ENCODE results near the gene LASP1.
"Not testable (repeated sequence)": the region's sequence is repeated elsewhere in the genome, so short reads cannot be mapped to it uniquely, and the experiment has no call there.

Gene LASP1

DNA sequence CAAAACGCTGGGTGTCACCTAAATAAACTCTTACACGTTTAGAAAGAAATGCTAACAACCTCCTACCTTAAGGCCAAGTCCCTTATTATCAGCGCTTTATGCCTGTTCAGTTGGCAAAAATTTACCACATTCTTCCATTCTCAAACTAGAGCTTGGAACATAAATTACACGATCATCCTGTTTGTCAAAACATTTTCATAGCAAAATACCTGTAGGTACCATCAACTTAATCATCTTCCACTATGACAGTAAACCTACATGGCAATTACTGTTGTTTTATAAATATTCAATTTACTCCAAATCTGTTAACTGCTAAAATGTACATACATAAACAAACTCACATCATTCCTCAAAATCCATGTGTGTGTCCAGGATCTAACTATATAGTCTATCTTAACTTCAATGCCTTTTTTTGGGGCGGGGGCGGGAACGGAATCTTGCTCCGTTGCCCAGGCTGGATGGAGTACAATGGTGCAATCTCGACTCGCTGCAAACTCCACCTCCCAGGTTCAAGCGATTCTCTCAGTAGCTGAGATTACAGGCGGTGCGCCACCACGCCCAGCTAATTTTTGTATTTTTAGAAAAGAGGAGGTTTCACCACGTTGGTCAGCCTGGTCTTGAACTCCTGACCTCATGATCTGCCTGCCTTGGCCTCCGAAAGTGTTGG is 20.8 kb upstream of the LASP1 start:
- DNase-seq, result no peak
- intact Hi-C loops (cut with DNase I; ENCODE audit: low total_unique reads), result no loop called here
- Histone ChIP-seq H3K4me3 (no peak overlapping the region), H3K36me3 (peaks cover 56 to 67% (median 63%) of the 10 kb centered on the region in 3 donors), H3K27me3 (no peaks in the 10 kb centered on the region), H3K9me3 (no peaks in the 10 kb centered on the region), H3K4me1 (peaks cover 0 to 36% (median 20%) of the 10 kb centered on the region in 4 donors), H3K27ac (no peak overlapping the region)
- no peak for TF ChIP-seq CTCF (IDR thresholded peaks at IDR 0.05)

DNA sequence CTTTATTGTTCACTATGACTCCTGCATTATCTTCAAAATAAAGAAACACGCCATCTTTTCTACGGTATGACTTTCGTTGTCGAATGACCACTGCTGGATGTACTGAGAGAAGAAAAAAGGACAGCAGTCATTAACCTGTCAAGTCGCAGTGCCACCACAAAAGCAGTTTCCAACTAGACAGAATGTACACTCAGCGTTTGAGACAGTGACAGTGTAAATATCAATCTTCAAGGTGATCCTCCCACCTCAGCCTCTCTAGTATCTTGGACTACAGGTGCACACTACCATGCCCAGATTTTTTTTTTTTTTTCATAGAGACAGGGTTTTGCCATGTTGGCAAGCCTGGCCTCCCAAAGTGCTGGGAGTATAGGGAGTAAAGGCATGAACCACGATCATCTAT is 19.5 kb upstream of the LASP1 start:
- peaks cover 56 to 67% (median 63%) of the 10 kb centered on the region in 3 donors for H3K36me3 ChIP-seq
- DNase-seq, result no peak

GRCh38 chr17:38851434-38851833 is 18.4 kb upstream of the LASP1 start:
- H3K36me3 ChIP-seq, result peaks cover 56 to 61% (median 60%) of the 10 kb centered on the region in 3 donors
- H3K4me3 ChIP-seq, result peak overlapping the region in 1 of 2 donors; percentile 78
- no peaks in the 10 kb centered on the region for H3K27me3 ChIP-seq
- TF ChIP-seq CTCF (IDR thresholded peaks at IDR 0.05), result no peak
- no peak for DNase-seq
- H3K9me3 ChIP-seq, result no peaks in the 10 kb centered on the region
- peaks cover 0 to 29% (median 20%) of the 10 kb centered on the region in 4 donors for H3K4me1 ChIP-seq
- intact Hi-C loops (cut with DNase I; ENCODE audit: low total_unique reads), result no loop called here
- H3K27ac ChIP-seq, result peak overlapping the region in 1 of 2 donors; percentile 87

More for the DNA sequence above, 19.5 kb upstream of the LASP1 start:
- no peak for TF ChIP-seq CTCF (IDR thresholded peaks at IDR 0.05)
- Histone ChIP-seq H3K27me3 (no peaks in the 10 kb centered on the region), H3K4me3 (no peak overlapping the region), H3K9me3 (no peaks in the 10 kb centered on the region), H3K27ac (no peak overlapping the region), H3K4me1 (peaks cover 0 to 29% (median 20%) of the 10 kb centered on the region in 4 donors)
- intact Hi-C loops (cut with DNase I; ENCODE audit: low total_unique reads), result no loop called here

DNA sequence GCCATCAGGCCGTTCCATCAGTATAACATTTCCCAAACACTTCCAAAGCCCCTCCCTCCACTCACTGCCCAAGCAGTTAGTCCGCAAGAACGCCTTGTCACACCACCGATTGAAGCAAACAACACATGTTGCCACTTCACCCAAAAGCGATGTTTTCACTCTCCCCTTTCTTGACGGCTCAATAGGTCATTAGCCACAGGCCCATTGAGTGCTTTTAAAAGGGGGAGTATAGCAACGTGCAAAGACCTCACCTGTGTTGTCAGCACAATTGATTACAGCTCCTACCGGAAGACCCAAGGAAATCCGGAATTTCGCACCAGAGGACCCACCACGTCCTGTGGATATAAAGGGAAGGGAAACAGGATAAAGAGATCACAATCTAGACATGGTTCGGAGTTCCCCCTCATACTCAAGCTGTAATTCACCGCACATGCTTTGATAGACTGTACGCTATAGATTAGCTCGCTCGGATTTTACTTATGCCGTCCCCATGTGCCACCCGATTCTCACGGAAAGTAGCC is 17.0 kb upstream of the LASP1 start:
- Histone ChIP-seq H3K9me3 (no peaks in the 10 kb centered on the region), H3K27ac (peak overlapping the region; percentile 87 to 88), H3K4me1 (peaks cover 0 to 29% (median 20%) of the 10 kb centered on the region in 4 donors), H3K4me3 (peak overlapping the region; percentile 53 to 78), H3K36me3 (peaks cover 43 to 47% (median 47%) of the 10 kb centered on the region in 3 donors), H3K27me3 (no peaks in the 10 kb centered on the region)
- no peak for DNase-seq
- intact Hi-C loops (cut with DNase I; ENCODE audit: low total_unique reads), result no loop called here
- no peak for TF ChIP-seq CTCF (IDR thresholded peaks at IDR 0.05)

DNA sequence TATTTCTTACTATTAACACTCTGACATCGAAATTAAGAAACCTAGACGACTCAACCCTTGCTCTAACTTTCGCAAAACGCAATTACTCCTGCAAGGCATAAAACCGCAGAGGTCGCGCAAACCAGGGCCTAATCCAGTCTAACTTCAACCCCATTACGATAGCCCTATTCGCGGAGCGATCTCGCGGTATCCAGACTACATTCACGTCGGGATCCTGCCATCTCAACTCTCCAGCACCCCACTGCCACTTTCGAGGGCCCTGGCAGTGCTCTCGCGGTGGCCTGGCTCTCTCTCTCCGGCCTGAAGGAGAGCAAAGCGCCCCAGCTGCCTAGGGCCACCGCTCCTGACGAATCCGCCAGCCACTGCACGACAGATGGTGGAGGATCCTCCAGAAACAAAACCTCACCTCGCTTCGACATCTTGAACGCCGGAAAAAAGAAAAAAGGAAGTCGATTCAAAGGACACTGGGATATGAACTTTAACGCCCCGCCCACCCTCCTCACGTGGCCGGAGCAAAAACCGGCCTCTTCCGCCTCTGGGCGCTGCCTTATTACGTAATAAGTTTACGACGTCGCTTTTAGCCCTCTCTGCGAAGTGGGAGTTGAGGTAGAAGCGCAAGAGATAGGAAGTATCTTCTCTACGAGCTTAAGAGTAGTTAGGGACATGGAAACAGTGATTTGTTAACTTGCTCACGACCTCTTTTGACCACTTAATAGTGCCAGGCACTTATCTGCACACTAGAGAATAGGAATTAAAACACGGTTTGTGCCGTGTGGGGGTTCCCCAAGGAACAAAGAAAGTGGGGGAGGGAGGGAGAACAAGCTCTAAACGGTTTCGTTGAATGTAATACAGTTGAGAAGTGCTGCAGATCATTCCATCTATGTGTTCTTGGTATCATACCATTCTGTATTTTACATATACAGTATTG is 16.3 kb upstream of the LASP1 start, which contains the start of gene RPL23:
RPL23 (minus strand) TSS at position 430 of the 928 bp plus-strand sequence; CDS start at position 419, 11 bp downstream.
- peaks cover 40 to 41% (median 41%) of the 10 kb centered on the region in 3 donors for H3K36me3 ChIP-seq
- TF ChIP-seq CTCF (IDR thresholded peaks at IDR 0.05), result no peak
- peak within 1 kb of the TSS; percentile 87 to 88 for H3K27ac ChIP-seq
- H3K4me3 ChIP-seq, result peak within 1 kb of the TSS; percentile 53 to 78
- peak; percentile 95 to 97 for DNase-seq
- intact Hi-C loops (cut with DNase I; ENCODE audit: low total_unique reads), result loop anchor here (2.0 kb wide), 1 partner anchor 31 kb away; no protein-coding TSS in a partner anchor
- H3K27me3 ChIP-seq, result no peaks in the 10 kb centered on the region
- peaks cover 0 to 29% (median 20%) of the 10 kb centered on the region in 4 donors for H3K4me1 ChIP-seq
- H3K9me3 ChIP-seq, result no peaks in the 10 kb centered on the region

GRCh38 chr17:38855101-38855714 is 14.7 kb upstream of the LASP1 start:
- peaks cover 0 to 29% (median 20%) of the 10 kb centered on the region in 4 donors for H3K4me1 ChIP-seq
- H3K9me3 ChIP-seq, DNase-seq, H3K27ac ChIP-seq, H3K27me3 ChIP-seq, H3K4me3 ChIP-seq: not testable (repeated sequence)
- intact Hi-C loops (cut with DNase I; ENCODE audit: low total_unique reads), result loop anchor here (2.0 kb wide), 1 partner anchor 32 kb away; no protein-coding TSS in a partner anchor
- peaks cover 23 to 25% (median 24%) of the 10 kb centered on the region in 3 donors for H3K36me3 ChIP-seq
